ENCODE results near the gene MRM2. TPM values are rescaled to one million over a fixed set of nuclear protein-coding genes. Genes with fewer than 3 reads are reported as not detected.

The MRM2 gene
- total RNA-seq, 1 experiment from 2014 or later: 32.1 TPM

DNA sequence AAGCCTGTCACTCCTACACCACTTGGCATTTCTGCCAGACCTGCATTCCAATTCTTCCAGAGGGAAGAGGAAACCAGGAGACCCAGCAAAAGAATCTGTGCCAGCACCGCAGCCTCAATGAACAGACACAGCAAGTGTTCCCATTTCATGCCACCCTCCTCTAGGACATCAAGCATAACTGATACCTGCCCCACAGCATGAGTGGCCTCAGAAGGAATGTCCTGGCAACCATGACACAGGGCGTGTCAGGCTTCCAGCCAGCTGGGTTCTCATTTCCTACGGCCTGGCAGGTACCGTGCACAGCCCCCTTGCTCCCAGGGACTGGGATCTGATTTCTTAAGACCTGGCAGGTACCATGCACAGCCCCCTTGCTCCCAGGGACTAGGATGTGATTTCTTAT lies 17.1 kb downstream of the MRM2 start:
- POLR2A ChIA-PET: interaction anchor here (0.6 to 1.4 kb wide), 7 partner anchors 8 to 179 kb away, joined by 3 to 7 read pairs (median 5); partner anchors contain the start of genes MAD1L1, MRM2 and NUDT1

DNA sequence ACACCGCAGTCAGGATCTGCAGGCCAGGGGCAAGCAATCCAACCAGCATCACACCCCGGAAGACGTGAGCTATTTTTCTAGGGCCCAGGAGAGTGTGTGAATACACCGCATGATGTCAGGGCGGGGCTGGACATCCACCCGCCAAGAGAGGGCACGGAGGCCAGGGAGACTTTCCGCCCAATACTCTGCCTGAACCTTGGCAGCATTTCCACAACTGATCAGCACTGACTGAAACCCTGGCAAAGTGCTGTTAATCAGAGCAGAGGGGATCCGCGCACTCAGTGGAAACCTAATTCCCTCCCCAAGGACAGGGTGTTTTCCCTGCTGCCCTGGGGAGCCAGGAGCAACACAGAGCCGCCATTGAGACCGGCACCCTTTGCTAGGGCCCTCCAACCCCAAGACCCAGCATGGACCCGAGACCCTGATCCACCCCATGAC lies 17.5 kb downstream of the MRM2 start:
- no peaks in the 10 kb centered on the region for H3K27me3 Mint-ChIP-seq (ENCODE audit: insufficient read depth, unreplicated experiment)
- intact Hi-C loops (cut with micrococcal nuclease): no loop called here
- CTCF ChIA-PET: interaction anchor here (0.6 to 1.3 kb wide), 3 partner anchors 11 to 124 kb away, joined by 3 read pairs; partner anchors contain the start of genes MRM2 and NUDT1
- no TSS peak for BruUV-seq (replicated peaks)
- H3K4me3 Mint-ChIP-seq (ENCODE audit: unreplicated experiment): peak overlapping the region; percentile 64
- TF ChIP-seq, protein P1, sequence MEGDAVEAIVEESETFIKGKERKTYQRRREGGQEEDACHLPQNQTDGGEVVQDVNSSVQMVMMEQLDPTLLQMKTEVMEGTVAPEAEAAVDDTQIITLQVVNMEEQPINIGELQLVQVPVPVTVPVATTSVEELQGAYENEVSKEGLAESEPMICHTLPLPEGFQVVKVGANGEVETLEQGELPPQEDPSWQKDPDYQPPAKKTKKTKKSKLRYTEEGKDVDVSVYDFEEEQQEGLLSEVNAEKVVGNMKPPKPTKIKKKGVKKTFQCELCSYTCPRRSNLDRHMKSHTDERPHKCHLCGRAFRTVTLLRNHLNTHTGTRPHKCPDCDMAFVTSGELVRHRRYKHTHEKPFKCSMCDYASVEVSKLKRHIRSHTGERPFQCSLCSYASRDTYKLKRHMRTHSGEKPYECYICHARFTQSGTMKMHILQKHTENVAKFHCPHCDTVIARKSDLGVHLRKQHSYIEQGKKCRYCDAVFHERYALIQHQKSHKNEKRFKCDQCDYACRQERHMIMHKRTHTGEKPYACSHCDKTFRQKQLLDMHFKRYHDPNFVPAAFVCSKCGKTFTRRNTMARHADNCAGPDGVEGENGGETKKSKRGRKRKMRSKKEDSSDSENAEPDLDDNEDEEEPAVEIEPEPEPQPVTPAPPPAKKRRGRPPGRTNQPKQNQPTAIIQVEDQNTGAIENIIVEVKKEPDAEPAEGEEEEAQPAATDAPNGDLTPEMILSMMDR (IDR thresholded peaks at IDR 0.05; ENCODE audit: unreplicated experiment): no peak
- peaks cover 22% of the 10 kb centered on the region for H3K4me1 Mint-ChIP-seq (ENCODE audit: insufficient read depth, unreplicated experiment)
- peak overlapping the region; percentile 85 for H3K27ac Mint-ChIP-seq (ENCODE audit: low read depth, unreplicated experiment)
- no peak for DNase-seq (ENCODE audit: unreplicated experiment)
- POLR2A ChIA-PET: interaction anchor here (0.6 to 1.4 kb wide), 6 partner anchors 8 to 1449 kb away, joined by 3 to 7 read pairs (median 4); partner anchors contain the start of genes MAD1L1, MRM2 and NUDT1
- no peaks in the 10 kb centered on the region for H3K9me3 Mint-ChIP-seq (ENCODE audit: unreplicated experiment)
- H3K36me3 Mint-ChIP-seq (ENCODE audit: insufficient read depth, unreplicated experiment): peaks cover 40% of the 10 kb centered on the region

More for the DNA sequence above, 17.1 kb downstream of the MRM2 start:
- Mint-ChIP-seq H3K4me3 (ENCODE audit: unreplicated experiment) (peak overlapping the region; percentile 64), H3K27ac (ENCODE audit: low read depth, unreplicated experiment) (peak overlapping the region; percentile 85), H3K9me3 (ENCODE audit: unreplicated experiment) (no peaks in the 10 kb centered on the region), H3K4me1 (ENCODE audit: insufficient read depth, unreplicated experiment) (peaks cover 22% of the 10 kb centered on the region), H3K27me3 (ENCODE audit: insufficient read depth, unreplicated experiment) (no peaks in the 10 kb centered on the region), H3K36me3 (ENCODE audit: insufficient read depth, unreplicated experiment) (peaks cover 39% of the 10 kb centered on the region)
- CTCF ChIA-PET: interaction anchor here (0.8 to 1.3 kb wide), 2 partner anchors 16 to 28 kb away, joined by 3 read pairs; partner anchors contain the start of genes MRM2 and NUDT1
- TF ChIP-seq, protein P1 (IDR thresholded peaks at IDR 0.05; ENCODE audit: unreplicated experiment): no peak
- intact Hi-C loops (cut with micrococcal nuclease): no loop called here
- DNase-seq (ENCODE audit: unreplicated experiment): peak; percentile 57
- BruUV-seq (replicated peaks): no TSS peak

DNA sequence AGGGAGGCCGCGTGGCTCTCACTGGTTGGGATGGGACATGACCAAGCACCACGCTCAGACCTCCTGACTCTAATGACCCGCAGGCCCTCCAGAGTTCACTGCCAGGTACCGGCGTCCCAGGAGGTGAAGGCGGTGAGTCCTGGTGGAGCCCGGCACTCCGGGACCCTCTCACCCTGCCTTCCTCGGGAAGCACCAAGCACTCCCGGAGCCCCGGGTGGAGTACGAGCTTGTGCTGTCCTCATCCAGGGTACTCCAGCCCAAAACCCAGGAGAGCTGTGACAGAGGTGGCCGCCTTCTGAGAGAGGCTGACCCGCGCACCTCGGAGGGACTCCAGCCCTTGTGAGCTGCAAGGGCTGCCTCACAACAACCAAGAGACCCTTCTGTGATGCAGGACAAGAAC lies 18.7 kb downstream of the MRM2 start:
- Mint-ChIP-seq H3K27ac (ENCODE audit: low read depth, unreplicated experiment) (no peak overlapping the region), H3K36me3 (ENCODE audit: insufficient read depth, unreplicated experiment) (peaks cover 50% of the 10 kb centered on the region), H3K27me3 (ENCODE audit: insufficient read depth, unreplicated experiment) (no peaks in the 10 kb centered on the region), H3K9me3 (ENCODE audit: unreplicated experiment) (no peaks in the 10 kb centered on the region), H3K4me3 (ENCODE audit: unreplicated experiment) (no peak overlapping the region), H3K4me1 (ENCODE audit: insufficient read depth, unreplicated experiment) (peaks cover 22% of the 10 kb centered on the region)
- intact Hi-C loops (cut with micrococcal nuclease): no loop called here
- ChIA-PET CTCF (no interaction called here), POLR2A (interaction anchor here (1.4 kb wide), 1 partner anchor 9 kb away, joined by 4 read pairs; the partner anchor contains the start of gene MAD1L1)
- no TSS peak for BruUV-seq (replicated peaks)
- DNase-seq (ENCODE audit: unreplicated experiment): no peak
- TF ChIP-seq, protein P1 (IDR thresholded peaks at IDR 0.05; ENCODE audit: unreplicated experiment): no peak

DNA sequence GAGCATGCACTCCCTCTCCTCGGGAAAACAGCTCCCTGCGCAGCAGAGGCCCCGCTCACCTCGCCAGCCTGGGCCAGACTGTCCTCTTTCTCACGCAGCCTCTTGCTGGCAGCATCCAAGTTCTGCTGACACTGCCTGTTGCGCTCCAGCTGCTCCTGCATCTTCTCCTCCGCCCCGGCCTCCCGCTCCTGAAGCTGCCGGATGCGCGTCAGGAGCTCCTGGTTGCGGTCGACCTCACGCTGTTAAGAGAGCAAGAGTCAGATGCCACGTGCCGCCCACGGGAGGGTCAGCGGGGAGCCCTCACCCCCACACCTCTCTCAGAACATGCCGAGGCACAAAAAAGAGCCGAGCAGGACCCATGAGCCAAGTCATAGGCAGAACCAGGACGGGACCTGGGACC lies 19.5 kb downstream of the MRM2 start:
- TF ChIP-seq, protein P1 (IDR thresholded peaks at IDR 0.05; ENCODE audit: unreplicated experiment): no peak
- ChIA-PET POLR2A (no interaction called here), CTCF (interaction anchor here (1.8 kb wide), 1 partner anchor 13 kb away, joined by 6 read pairs; no protein-coding TSS in a partner anchor)
- Mint-ChIP-seq H3K27me3 (ENCODE audit: insufficient read depth, unreplicated experiment) (no peaks in the 10 kb centered on the region), H3K36me3 (ENCODE audit: insufficient read depth, unreplicated experiment) (peaks cover 47% of the 10 kb centered on the region), H3K4me3 (ENCODE audit: unreplicated experiment) (no peak overlapping the region), H3K9me3 (ENCODE audit: unreplicated experiment) (no peaks in the 10 kb centered on the region), H3K4me1 (ENCODE audit: insufficient read depth, unreplicated experiment) (peaks cover 22% of the 10 kb centered on the region), H3K27ac (ENCODE audit: low read depth, unreplicated experiment) (no peak overlapping the region)
- BruUV-seq (replicated peaks): no TSS peak
- no peak for DNase-seq (ENCODE audit: unreplicated experiment)
- intact Hi-C loops (cut with micrococcal nuclease): no loop called here

All from MCF 10A (cell line).